MM.1S (cell line): Measurements from ENCODE around the gene IMMP2L.

Experiments used
- CTCF ChIP-seq: fragments of 300-600 bp; sonication (generic); IDR thresholded peaks from 2 replicates; pipeline ENCODE4 v1.5.1; 2016; ENCODE audit warnings: antibody characterized with exemption, low read length, mixed read lengths
- EZH2 ChIP-seq: fragments of 300-600 bp; sonication (generic); optimal IDR thresholded peaks from 2 replicates; pipeline ENCODE3; 2017; ENCODE audit warnings: low read depth, mild to moderate bottlenecking, antibody characterized with exemption, low read length, mixed read lengths
- EZH2phosphoT487 ChIP-seq: fragments of 300-600 bp; sonication (generic); IDR thresholded peaks from 2 replicates; pipeline ENCODE4 v1.6.1; 2018; ENCODE audit warnings: antibody characterized with exemption, low read length

- no peak for TF ChIP-seq CTCF
- TF ChIP-seq EZH2 = no peak
- TF ChIP-seq EZH2phosphoT487 = no peak
Measured at GRCh38 chr7:111282626-111283025, 279.7 kb downstream of the IMMP2L start.
